RCC 7860 (cell line): ENCODE measurements around the gene TMIGD1.
"Not testable (repeated sequence)": the region's sequence is repeated elsewhere in the genome, so short reads cannot be mapped to it uniquely, and the experiment has no call there.

Source experiments
- DNase-seq: peaks from one replicate; pipeline ENCODE4 v3.0.0-alpha.2; 2015; ENCODE audit warnings: low spot score
- FAIRE-seq: peaks from 2 replicates; lab custom pipeline; 2012; peaks lifted over from hg19 to GRCh38; lab: Jason Lieb, UNC

Gene TMIGD1

GRCh38 chr17:30360086-30360808 is 26.4 kb upstream of the TMIGD1 start:
- FAIRE-seq (no peak), DNase-seq (no peak)

DNA sequence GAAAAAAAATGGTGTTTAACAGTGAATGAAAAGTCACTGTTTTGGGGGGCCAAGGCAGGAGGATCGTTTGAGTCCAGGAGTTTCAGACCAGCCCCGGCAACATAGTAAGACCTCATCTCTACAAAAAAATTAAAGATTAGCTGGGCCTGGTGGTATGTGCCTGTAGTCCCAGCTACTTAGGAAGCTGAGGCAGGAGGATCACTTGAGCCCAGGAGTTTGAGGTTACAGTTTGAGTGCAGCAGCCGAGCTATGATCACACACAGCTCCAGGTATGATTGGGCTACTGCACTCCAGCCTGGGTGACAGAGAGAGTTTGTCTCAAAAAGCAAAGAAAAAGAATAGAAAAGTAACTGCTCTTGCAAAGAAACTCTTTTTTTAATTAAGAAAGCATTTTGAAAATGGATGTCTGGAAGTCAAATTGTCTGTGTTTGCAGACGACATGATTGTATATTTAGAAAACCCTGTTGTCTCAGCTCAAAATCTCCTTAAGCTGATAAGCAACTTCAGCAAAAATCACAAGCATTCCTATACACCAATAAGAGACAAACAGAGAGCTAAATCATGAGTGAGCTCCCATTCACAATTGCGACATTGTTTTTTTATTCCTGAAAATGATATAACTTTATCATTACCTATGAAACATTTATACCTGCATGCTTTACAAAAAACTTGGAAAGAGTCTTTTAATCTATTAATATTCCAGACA is 24.4 kb upstream of the TMIGD1 start:
- DNase-seq: no peak
- FAIRE-seq: no peak

DNA sequence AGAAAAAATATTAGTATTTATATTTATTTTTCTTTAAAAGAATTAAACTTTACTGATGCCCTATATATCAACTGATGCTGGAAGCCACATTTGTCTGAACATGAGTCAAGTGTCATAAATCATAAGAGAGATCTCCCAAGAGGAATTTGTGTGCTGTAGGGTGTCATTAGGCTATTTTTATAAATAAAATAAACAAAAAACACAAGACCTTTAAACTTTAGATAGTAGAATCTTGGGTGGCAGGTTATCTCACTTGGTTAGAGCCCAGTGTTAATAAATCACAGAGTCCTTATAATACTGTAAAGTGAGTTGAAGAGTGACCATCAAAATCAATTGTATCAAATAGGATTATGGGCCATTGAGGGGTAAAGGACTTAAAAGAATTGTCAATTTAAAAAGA is 23.6 kb upstream of the TMIGD1 start:
- no peak for FAIRE-seq
- no peak for DNase-seq

DNA sequence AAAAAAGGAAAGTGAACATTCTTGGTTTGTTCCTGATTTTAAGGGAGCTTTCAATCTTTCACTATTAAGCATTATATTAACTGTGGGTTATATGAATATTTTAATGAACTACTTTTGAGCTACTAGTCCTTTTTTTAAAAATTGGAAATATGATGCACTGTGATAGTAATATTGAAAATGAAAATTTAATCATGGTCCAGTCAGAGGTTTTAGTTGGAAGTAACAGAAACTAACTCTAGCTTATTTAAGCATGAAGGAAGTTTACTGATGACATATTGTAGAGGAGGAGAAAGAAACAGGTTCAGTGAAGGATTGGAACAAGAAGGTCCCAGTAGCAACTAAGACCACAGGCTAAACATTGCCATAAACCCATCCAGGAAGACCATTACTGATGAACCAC is 20.8 kb upstream of the TMIGD1 start:
- no peak for FAIRE-seq
- DNase-seq: no peak

DNA sequence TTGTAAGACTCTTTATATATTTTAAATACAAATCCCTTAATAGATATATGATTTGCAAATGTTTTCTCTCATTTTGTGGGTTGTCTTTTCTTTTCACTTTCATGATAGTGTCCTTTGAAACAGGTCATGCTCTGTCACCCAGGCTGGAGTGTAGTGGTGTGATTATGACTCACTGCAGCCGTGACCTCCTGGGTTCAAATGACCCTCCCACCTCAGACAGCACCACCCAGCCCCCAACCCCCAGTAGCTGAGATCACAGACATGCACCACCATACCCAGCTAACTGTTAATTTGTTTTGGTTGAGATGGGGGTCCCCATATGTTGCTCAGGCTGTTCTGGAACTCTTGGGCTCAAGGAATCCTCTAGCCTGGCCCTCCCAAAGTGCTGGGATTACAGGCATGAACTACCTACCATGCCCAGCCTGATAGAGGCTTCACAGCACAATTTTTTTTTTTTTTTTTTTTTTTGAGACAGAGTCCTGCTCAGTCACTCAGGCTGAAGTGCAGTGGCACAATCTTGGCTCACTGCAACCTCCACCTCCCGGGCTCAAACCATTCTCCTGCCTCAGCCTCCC is 18.5 kb upstream of the TMIGD1 start:
- DNase-seq (peak; percentile 60), FAIRE-seq (peak; percentile 86)

DNA sequence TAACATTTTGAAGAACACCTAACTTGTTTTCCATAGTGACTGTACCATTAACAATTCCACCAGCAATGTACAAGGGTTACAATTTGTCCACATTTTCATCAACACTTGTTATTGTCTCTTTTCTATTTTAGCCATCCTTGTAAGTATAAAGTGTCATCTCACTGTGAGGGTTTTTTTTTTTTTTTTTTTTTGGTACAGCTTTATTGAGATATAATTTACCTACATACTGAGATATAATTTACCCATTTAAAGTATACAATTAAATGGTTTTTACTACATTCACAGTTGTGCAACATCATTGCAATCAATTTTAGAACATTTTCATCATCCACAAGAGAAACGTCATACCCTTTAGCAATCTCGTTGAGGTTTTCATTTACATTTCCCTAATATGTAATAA is 17.9 kb upstream of the TMIGD1 start:
- DNase-seq (no peak), FAIRE-seq (peak; percentile 16)

DNA sequence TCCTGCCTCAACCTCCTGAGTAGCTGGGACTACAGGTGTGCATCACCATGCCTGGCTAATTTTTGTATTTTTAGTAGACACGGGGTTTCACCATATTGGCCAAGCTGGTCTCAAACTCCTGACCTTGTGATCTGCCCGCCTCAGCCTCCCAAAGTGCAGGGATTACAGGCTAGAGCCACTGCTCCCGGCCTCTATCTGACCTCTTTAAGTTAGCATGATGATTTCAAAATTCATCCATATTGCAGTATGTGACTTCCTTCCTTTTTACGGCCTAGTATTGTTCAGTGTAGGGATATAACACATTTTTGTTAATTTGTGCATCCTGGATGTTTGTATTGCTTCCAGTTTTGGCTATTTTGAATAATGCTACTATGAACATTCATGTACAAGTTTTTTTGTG is 17.4 kb upstream of the TMIGD1 start:
- FAIRE-seq, DNase-seq: not testable (repeated sequence)

GRCh38 chr17:30349252-30349651 is 15.4 kb upstream of the TMIGD1 start:
- FAIRE-seq: no peak
- no peak for DNase-seq

GRCh38 chr17:30347488-30347887 is 13.6 kb upstream of the TMIGD1 start:
- FAIRE-seq: no peak

GRCh38 chr17:30346221-30346795 is 12.5 kb upstream of the TMIGD1 start:
- DNase-seq: no peak
- no peak for FAIRE-seq

More at GRCh38 chr17:30347488-30347887, 13.6 kb upstream of the TMIGD1 start:
- no peak for DNase-seq

GRCh38 chr17:30345527-30346075 is 11.7 kb upstream of the TMIGD1 start:
- no peak for FAIRE-seq
- no peak for DNase-seq

DNA sequence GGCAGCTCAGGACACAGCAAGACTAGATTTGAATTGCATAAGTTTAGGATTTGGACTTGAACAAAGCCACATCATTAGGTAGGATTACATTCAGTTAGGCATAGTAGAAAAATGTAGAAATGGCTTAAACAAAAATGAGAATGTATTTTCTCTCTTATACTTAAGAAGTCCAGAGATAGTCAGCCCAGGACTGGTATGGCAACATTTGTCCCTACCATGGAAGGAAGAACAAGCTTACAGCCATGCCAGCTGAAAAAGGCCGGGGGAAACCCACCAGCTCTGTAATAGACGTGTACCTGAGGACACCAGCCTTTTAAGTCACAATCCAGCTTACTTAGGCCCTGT is 11.2 kb upstream of the TMIGD1 start:
- FAIRE-seq (no peak), DNase-seq (no peak)

DNA sequence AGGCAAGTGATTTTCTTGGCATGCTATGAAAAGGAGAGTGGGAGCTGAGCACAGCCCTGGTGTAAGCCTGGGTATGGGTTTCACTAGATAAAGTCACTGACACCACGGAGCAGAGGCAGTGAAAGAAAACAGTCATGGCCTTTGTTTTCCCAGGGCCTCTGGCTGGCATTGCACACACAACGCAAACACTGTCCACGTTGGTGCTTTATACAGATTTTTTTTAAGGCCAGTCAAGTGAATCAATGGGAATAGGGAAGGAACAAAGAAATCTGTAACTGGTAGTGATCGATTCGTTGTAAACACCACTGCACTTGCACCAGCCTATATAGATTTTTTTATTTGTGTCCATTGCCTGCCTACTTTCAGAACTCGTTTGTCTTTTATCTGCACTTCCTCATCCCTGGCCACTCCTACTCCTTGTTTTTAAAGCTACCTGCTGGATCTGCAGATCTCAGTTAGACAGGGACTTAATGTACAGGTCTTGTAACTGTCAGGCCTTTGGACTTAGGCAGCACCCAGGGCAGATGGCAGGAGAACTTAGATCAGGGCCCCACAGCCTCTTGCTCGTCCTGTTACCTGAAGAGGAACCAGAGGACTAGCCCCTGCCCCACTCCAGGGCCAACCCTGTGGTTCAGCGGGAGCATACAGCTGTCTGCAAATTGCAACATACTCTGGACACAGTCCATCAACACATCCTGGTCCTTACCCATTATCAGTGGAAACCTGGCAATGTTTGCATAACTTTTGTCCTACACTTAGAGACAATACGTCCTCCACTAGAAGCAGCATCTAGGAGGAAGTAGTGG is 10.6 kb upstream of the TMIGD1 start:
- FAIRE-seq: peak; percentile 4
- DNase-seq: peak; percentile 29

- no peak for FAIRE-seq
- no peak for DNase-seq
Measured at GRCh38 chr17:30343796-30344195, 9.9 kb upstream of the TMIGD1 start.

DNA sequence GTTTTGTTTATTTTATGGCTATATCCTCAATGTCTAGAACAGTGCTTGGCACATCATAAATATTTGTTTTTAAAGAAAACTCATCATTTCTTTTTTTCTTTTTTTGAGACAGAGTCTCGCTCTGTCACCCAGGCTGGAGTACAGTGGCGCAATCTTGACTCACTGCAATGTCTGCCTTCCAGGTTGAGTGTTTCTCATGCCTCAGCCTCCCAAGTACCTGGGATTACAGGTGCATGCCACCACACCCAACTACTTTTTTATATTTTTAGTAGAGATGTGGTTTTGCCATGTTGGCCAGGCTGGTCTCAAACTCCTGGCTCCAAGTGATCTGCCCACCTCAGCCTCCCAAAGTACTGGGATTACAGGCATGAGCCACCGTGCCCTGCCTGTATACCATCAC is 9.4 kb upstream of the TMIGD1 start:
- not testable (repeated sequence) for FAIRE-seq, DNase-seq

DNA sequence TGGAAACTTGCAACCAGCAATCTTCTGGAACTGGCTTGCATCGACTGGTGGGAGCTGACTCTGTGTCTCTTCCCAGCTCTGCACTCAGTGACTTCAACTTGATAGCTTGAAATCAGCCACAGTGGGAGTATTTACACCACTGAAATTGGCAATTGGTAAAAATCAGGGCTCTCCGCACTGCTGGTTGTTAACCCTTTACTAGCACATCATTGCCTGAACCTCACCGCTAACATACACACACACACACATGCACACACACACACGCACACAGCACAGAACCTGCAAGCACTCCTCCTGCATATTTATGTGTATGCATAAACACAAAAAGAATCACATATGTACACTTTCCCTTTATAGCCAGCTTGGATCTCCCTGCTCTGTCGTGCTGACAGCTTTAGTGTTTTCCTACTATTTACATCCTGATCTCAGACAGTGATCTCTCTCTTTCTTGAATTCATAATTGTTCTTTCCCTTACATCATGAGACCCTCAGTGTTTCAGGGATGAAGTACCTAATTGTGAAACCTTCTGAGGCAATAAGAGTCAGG is 7.9 kb upstream of the TMIGD1 start:
- FAIRE-seq (no peak), DNase-seq (no peak)

GRCh38 chr17:30340801-30341356 is 7.0 kb upstream of the TMIGD1 start:
- DNase-seq: no peak

DNA sequence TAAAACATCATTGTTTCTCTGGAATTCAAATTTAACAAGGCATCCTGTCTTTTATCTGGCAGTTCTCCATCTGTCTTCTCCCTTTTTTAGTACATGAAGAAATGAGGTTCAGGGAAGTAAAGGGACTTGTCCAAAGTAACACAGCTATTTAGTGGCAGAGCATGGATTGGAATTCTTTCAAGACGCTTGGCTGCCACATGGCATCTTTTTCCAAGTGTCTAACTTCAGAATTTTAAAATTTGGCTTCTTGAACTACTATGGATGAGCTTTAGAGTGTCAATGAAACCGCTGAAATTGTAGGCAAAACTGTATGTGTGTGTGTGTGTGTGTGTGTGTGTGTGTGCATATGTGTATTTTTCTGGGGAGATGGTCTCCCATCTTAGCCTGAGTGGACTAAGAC is 5.2 kb upstream of the TMIGD1 start:
- FAIRE-seq (no peak), DNase-seq (no peak)

More at GRCh38 chr17:30340801-30341356, 7.0 kb upstream of the TMIGD1 start:
- FAIRE-seq: no peak

DNA sequence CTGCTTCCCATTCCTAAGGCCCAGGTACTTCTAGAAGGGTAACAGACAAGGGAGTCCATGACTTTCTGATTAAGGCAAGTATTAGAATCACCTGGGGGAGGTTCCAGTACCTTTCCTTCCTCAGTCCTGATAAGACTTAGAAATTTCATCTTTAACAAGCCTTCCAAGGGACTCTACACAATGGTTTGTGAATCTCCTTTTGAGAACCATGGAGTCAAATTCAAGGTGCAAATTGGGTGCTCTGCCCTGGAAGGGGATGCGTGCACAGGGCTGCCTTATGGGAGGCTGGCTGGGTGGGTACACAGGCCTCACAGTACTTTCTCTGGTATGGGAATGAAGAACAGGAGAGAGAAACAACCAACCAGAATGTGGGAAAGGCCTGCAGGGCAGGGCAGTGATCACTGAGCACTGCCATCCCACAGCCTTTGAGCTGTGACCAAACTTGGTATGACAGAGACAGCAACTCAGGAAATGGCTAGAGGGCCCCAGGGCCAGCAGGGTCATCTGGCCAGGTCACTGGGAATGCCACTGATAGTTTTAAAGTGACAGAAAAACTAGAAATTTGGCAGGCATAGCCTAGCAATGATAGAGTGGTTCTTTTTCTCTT is 3.6 kb upstream of the TMIGD1 start:
- DNase-seq (peak; percentile 76), FAIRE-seq (peak; percentile 77)
